ENCODE measurements around the gene TMEM119.
"Not testable (repeated sequence)": the region's sequence is repeated elsewhere in the genome, so short reads cannot be mapped to it uniquely, and the experiment has no call there.

The TMEM119 gene

GRCh38 chr12:108598553-108599250 lies 818 bp upstream of the TMEM119 start:
- DNase-seq, result no peak

- no peak for DNase-seq
These were observed 878 bp downstream of the TMEM119 start for GRCh38 chr12:108596854-108597558.

GRCh38 chr12:108595711-108596647 lies 1.9 kb downstream of the TMEM119 start:
- DNase-seq, result no peak

GRCh38 chr12:108594960-108595710 lies 2.7 kb downstream of the TMEM119 start:
- no peak for DNase-seq

- no peak for DNase-seq
These were observed 3.5 kb downstream of the TMEM119 start for GRCh38 chr12:108594323-108594903.

- DNase-seq, result no peak
These were observed 5.6 kb downstream of the TMEM119 start for GRCh38 chr12:108592033-108592909.

GRCh38 chr12:108591267-108591980 lies 6.5 kb downstream of the TMEM119 start:
- no peak for DNase-seq

GRCh38 chr12:108590463-108590862 lies 7.4 kb downstream of the TMEM119 start:
- not testable (repeated sequence) for DNase-seq

GRCh38 chr12:108589840-108590229 lies 8.0 kb downstream of the TMEM119 start:
- no peak for DNase-seq

GRCh38 chr12:108589028-108589839 lies 8.7 kb downstream of the TMEM119 start:
- no peak for DNase-seq

- no peak for DNase-seq
These were observed 10.1 kb downstream of the TMEM119 start for GRCh38 chr12:108587826-108588225.

GRCh38 chr12:108586306-108586705 lies 11.6 kb downstream of the TMEM119 start:
- DNase-seq, result no peak

- DNase-seq, result no peak
These were observed 12.0 kb downstream of the TMEM119 start for GRCh38 chr12:108585864-108586263.

- no peak for DNase-seq
These were observed 13.3 kb downstream of the TMEM119 start for GRCh38 chr12:108584456-108585065.

GRCh38 chr12:108583991-108584390 lies 13.9 kb downstream of the TMEM119 start:
- DNase-seq, result no peak

GRCh38 chr12:108582978-108583770 lies 14.7 kb downstream of the TMEM119 start:
- DNase-seq, result no peak

- DNase-seq, result no peak
These were observed 15.4 kb downstream of the TMEM119 start for GRCh38 chr12:108582509-108582908.
